ENCODE measurements around the gene PADI3. TPM values are rescaled to one million over a fixed set of nuclear protein-coding genes. Genes with fewer than 3 reads are reported as not detected.
A peak's percentile ranks its signal among the peaks of the same experiment; 100 is the strongest.

Gene PADI3
- total RNA-seq, 1 experiment from 2014 or later, result 0.53 TPM

- Histone ChIP-seq H3K4me3 (no peak overlapping the region), H3K36me3 (no peaks in the 10 kb centered on the region), H3K27me3 (no peaks in the 10 kb centered on the region; the same call in 1 of the 2 replicates), H3K9me3 (peaks cover 9% of the 10 kb centered on the region; the same call in 1 of the 2 replicates)
- no peak for DNase-seq
These were observed 52.9 kb downstream of the PADI3 start for GRCh38 chr1:17301767-17302166.

- no peaks in the 10 kb centered on the region; the same call in 1 of the 2 replicates for H3K27me3 ChIP-seq
- H3K9me3 ChIP-seq, result peaks cover 9% of the 10 kb centered on the region; the same call in 1 of the 2 replicates
- DNase-seq, result no peak
- H3K36me3 ChIP-seq, result no peaks in the 10 kb centered on the region
- H3K4me3 ChIP-seq, result no peak overlapping the region
These were observed 55.4 kb downstream of the PADI3 start for GRCh38 chr1:17304151-17304825.

GRCh38 chr1:17304826-17305175 lies 55.9 kb downstream of the PADI3 start:
- no peak overlapping the region for H3K4me3 ChIP-seq
- H3K27me3 ChIP-seq, result no peaks in the 10 kb centered on the region
- peaks cover 9% of the 10 kb centered on the region; the same call in 1 of the 2 replicates for H3K9me3 ChIP-seq
- DNase-seq, result no peak
- no peaks in the 10 kb centered on the region for H3K36me3 ChIP-seq

- Histone ChIP-seq H3K27me3 (no peaks in the 10 kb centered on the region), H3K4me3 (no peak overlapping the region), H3K36me3 (no peaks in the 10 kb centered on the region), H3K9me3 (peaks cover 9% of the 10 kb centered on the region; the same call in 1 of the 2 replicates)
- no peak for DNase-seq
These were observed 56.7 kb downstream of the PADI3 start for GRCh38 chr1:17305576-17306095.

- H3K36me3 ChIP-seq, result no peaks in the 10 kb centered on the region
- DNase-seq, result no peak
- H3K27me3 ChIP-seq, result no peaks in the 10 kb centered on the region
- no peak overlapping the region for H3K4me3 ChIP-seq
- H3K9me3 ChIP-seq, result peaks cover 9% of the 10 kb centered on the region; the same call in 1 of the 2 replicates
These were observed 57.5 kb downstream of the PADI3 start for GRCh38 chr1:17306407-17306806.

- Histone ChIP-seq H3K9me3 (peaks cover 6% of the 10 kb centered on the region; the same call in 1 of the 2 replicates), H3K36me3 (no peaks in the 10 kb centered on the region), H3K27me3 (no peaks in the 10 kb centered on the region), H3K4me3 (no peak overlapping the region)
- no peak for DNase-seq
These were observed 58.0 kb downstream of the PADI3 start for GRCh38 chr1:17306921-17307320.

- Histone ChIP-seq H3K9me3 (0 out of 2 replicates have a peak, but pooled peaks cover 2% of the 10 kb centered on the region), H3K36me3 (no peaks in the 10 kb centered on the region), H3K4me3 (no peak overlapping the region), H3K27me3 (no peaks in the 10 kb centered on the region)
- no peak for DNase-seq
These were observed 58.4 kb downstream of the PADI3 start for GRCh38 chr1:17307329-17307728.

- Histone ChIP-seq H3K4me3 (no peak within 1 kb of the TSS), H3K36me3 (no peaks in the 10 kb centered on the region), H3K9me3 (no peaks in the 10 kb centered on the region), H3K27me3 (no peaks in the 10 kb centered on the region)
- DNase-seq, result no peak
These were observed 59.0 kb downstream of the PADI3 start, which contains the start of gene PADI4 for GRCh38 chr1:17307946-17308345. Gene PADI4 (plus strand): TSS chr1:17308197. CDS start chr1:17308223, 26 bp downstream.

GRCh38 chr1:17308593-17308992 lies 59.7 kb downstream of the PADI3 start:
- H3K9me3 ChIP-seq, result no peaks in the 10 kb centered on the region
- DNase-seq, result no peak
- H3K27me3 ChIP-seq, result no peaks in the 10 kb centered on the region
- H3K36me3 ChIP-seq, result no peaks in the 10 kb centered on the region
- H3K4me3 ChIP-seq, result no peak overlapping the region

- no peak for DNase-seq
- no peaks in the 10 kb centered on the region for H3K27me3 ChIP-seq
- no peak overlapping the region for H3K4me3 ChIP-seq
- no peaks in the 10 kb centered on the region for H3K9me3 ChIP-seq
- H3K36me3 ChIP-seq, result no peaks in the 10 kb centered on the region
These were observed 60.6 kb downstream of the PADI3 start for GRCh38 chr1:17309426-17310067.

- Histone ChIP-seq H3K27me3 (no peaks in the 10 kb centered on the region), H3K9me3 (no peaks in the 10 kb centered on the region), H3K36me3 (no peaks in the 10 kb centered on the region), H3K4me3 (no peak overlapping the region)
- no peak for DNase-seq
These were observed 61.3 kb downstream of the PADI3 start for GRCh38 chr1:17310068-17310640.

- DNase-seq, result no peak
- Histone ChIP-seq H3K36me3 (no peaks in the 10 kb centered on the region), H3K9me3 (no peaks in the 10 kb centered on the region), H3K27me3 (no peaks in the 10 kb centered on the region), H3K4me3 (no peak overlapping the region)
These were observed 64.8 kb downstream of the PADI3 start for GRCh38 chr1:17313530-17314309.

GRCh38 chr1:17314491-17314971 lies 65.6 kb downstream of the PADI3 start:
- DNase-seq, result peak; percentile 26
- H3K9me3 ChIP-seq, result no peaks in the 10 kb centered on the region
- H3K27me3 ChIP-seq, result no peaks in the 10 kb centered on the region
- H3K4me3 ChIP-seq, result no peak overlapping the region
- H3K36me3 ChIP-seq, result no peaks in the 10 kb centered on the region

GRCh38 chr1:17315542-17316130 lies 66.7 kb downstream of the PADI3 start:
- Histone ChIP-seq H3K27me3 (no peaks in the 10 kb centered on the region), H3K4me3 (no peak overlapping the region), H3K9me3 (no peaks in the 10 kb centered on the region), H3K36me3 (no peaks in the 10 kb centered on the region)
- DNase-seq, result no peak

- H3K36me3 ChIP-seq, result no peaks in the 10 kb centered on the region
- H3K9me3 ChIP-seq, result no peaks in the 10 kb centered on the region
- H3K4me3 ChIP-seq, result no peak overlapping the region
- no peak for DNase-seq
- H3K27me3 ChIP-seq, result no peaks in the 10 kb centered on the region
These were observed 67.8 kb downstream of the PADI3 start for GRCh38 chr1:17316704-17317103.

GRCh38 chr1:17318262-17318661 lies 69.4 kb downstream of the PADI3 start:
- no peak overlapping the region for H3K4me3 ChIP-seq
- DNase-seq, result no peak

More at GRCh38 chr1:17318262-17318661, 69.4 kb downstream of the PADI3 start:
- Histone ChIP-seq H3K36me3 (no peaks in the 10 kb centered on the region), H3K27me3 (no peaks in the 10 kb centered on the region), H3K9me3 (no peaks in the 10 kb centered on the region)
